ENCODE measurements around the gene DOK3.

GRCh38 chr5:177528631-177529030, 19.0 kb upstream of the DOK3 start:
- TF ChIP-seq, protein P1, sequence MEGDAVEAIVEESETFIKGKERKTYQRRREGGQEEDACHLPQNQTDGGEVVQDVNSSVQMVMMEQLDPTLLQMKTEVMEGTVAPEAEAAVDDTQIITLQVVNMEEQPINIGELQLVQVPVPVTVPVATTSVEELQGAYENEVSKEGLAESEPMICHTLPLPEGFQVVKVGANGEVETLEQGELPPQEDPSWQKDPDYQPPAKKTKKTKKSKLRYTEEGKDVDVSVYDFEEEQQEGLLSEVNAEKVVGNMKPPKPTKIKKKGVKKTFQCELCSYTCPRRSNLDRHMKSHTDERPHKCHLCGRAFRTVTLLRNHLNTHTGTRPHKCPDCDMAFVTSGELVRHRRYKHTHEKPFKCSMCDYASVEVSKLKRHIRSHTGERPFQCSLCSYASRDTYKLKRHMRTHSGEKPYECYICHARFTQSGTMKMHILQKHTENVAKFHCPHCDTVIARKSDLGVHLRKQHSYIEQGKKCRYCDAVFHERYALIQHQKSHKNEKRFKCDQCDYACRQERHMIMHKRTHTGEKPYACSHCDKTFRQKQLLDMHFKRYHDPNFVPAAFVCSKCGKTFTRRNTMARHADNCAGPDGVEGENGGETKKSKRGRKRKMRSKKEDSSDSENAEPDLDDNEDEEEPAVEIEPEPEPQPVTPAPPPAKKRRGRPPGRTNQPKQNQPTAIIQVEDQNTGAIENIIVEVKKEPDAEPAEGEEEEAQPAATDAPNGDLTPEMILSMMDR (IDR thresholded peaks at IDR 0.05; ENCODE audit: poor library complexity, severe bottlenecking): no peak
- no peak for TF ChIP-seq EP300 (conservative IDR thresholded peaks at IDR 0.05; ENCODE audit: poor library complexity, severe bottlenecking)

Measured in neural cell (in vitro differentiated cells).